ENCODE measurements around the gene STX5. TPM values are rescaled to one million over a fixed set of nuclear protein-coding genes. Genes with fewer than 3 reads are reported as not detected.
A peak's percentile ranks its signal among the peaks of the same experiment; 100 is the strongest.

STX5 gene
- total and polyA plus RNA-seq, 9 of the 15 experiments (the other 6 are each of a cell fraction or from before 2014, with no cell fraction given), result 2.8 to 28.6 (median 23.7) TPM

DNA sequence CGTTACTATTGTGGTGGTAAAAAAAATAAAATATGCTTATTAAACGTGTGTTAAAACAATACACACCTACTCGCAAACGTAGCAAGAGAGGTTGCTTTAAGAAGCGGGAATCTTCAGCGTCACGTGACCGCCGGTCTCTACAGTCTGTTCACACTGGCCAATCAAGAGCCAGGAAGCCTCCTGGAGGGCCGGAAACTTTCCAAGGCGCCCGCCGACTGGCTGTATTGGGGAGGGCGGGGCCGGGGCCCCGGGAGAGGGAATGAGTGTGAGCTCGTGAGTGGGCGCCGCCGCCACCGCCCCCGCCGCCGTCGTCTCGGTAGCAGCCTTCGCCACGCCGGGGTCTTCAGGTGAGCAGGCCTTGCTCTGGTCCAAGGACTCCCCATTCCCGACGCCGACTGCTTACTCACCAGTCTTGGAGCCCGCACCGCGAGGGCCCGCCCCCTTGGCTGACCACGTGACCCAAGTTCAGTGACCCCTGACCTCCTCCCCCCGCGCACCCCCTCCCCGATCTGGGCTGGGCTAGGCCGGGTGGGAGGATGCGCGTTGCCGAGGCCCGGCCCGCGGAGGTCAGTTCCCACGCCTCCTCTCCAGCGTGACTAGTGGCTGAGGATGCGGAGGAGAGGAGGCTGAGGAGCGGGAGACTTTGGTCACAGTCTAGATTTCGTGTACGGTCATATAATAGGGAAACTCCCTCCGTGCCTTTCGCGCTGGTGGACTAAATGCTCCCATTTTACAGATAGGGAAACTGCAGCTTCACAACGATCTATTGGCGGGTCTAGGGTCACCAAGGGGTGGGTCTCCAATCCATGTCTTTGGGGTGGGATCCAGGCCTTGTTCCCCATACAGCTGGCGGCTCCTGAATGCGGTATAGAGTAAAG, 60.5 kb downstream of the STX5 start, which contains the start of gene TAF6L (continued):
- TF ChIP-seq, protein P1, sequence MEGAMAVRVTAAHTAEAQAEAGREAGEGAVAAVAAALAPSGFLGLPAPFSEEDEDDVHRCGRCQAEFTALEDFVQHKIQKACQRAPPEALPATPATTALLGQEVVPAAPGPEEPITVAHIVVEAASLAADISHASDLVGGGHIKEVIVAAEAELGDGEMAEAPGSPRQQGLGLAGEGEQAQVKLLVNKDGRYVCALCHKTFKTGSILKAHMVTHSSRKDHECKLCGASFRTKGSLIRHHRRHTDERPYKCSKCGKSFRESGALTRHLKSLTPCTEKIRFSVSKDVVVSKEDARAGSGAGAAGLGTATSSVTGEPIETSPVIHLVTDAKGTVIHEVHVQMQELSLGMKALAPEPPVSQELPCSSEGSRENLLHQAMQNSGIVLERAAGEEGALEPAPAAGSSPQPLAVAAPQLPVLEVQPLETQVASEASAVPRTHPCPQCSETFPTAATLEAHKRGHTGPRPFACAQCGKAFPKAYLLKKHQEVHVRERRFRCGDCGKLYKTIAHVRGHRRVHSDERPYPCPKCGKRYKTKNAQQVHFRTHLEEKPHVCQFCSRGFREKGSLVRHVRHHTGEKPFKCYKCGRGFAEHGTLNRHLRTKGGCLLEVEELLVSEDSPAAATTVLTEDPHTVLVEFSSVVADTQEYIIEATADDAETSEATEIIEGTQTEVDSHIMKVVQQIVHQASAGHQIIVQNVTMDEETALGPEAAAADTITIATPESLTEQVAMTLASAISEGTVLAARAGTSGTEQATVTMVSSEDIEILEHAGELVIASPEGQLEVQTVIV (CRISPR knock-in tag; IDR thresholded peaks at IDR 0.05; ENCODE audit: borderline replicate concordance), result no peak
- TF ChIP-seq ILK (tag; IDR thresholded peaks at IDR 0.05; ENCODE audit: borderline replicate concordance, low read depth), result no peak
- TF ChIP-seq ZNF354B (CRISPR knock-in tag; IDR thresholded peaks at IDR 0.05), result no peak
- TF ChIP-seq KDM4B (IDR thresholded peaks at IDR 0.05; ENCODE audit: borderline replicate concordance in 2 of 2, low read depth in 1 of 2), result peak in 1 of 2 experiments; percentile 84; a peak in 1 of 4 replicates
- TF ChIP-seq PHTF2 (CRISPR knock-in tag; IDR thresholded peaks at IDR 0.05), result no peak
- no peak for TF ChIP-seq HIVEP1 (CRISPR knock-in tag; IDR thresholded peaks at IDR 0.05)
- no peak; the same call in 1 of the 2 replicates for TF ChIP-seq EP300 (IDR thresholded peaks at IDR 0.05; ENCODE audit: low read length)
- TF ChIP-seq, protein P2, sequence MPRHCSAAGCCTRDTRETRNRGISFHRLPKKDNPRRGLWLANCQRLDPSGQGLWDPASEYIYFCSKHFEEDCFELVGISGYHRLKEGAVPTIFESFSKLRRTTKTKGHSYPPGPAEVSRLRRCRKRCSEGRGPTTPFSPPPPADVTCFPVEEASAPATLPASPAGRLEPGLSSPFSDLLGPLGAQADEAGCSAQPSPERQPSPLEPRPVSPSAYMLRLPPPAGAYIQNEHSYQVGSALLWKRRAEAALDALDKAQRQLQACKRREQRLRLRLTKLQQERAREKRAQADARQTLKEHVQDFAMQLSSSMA (CRISPR knock-in tag; IDR thresholded peaks at IDR 0.05), result no peak
- TF ChIP-seq DMBX1 (CRISPR knock-in tag; IDR thresholded peaks at IDR 0.05; ENCODE audit: borderline replicate concordance), result no peak
- TF ChIP-seq ELK1 (CRISPR knock-in tag; IDR thresholded peaks at IDR 0.05), result no peak
- TF ChIP-seq NONO (IDR thresholded peaks at IDR 0.05; ENCODE audit: low read depth in 2 of 2, low read length in 1 of 2), result 0 out of 4 replicates have a peak, but pooled peaks of 1 of the 2 experiments have one; percentile 13
- TF ChIP-seq, protein P3, sequence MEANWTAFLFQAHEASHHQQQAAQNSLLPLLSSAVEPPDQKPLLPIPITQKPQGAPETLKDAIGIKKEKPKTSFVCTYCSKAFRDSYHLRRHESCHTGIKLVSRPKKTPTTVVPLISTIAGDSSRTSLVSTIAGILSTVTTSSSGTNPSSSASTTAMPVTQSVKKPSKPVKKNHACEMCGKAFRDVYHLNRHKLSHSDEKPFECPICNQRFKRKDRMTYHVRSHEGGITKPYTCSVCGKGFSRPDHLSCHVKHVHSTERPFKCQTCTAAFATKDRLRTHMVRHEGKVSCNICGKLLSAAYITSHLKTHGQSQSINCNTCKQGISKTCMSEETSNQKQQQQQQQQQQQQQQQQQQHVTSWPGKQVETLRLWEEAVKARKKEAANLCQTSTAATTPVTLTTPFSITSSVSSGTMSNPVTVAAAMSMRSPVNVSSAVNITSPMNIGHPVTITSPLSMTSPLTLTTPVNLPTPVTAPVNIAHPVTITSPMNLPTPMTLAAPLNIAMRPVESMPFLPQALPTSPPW (CRISPR knock-in tag; IDR thresholded peaks at IDR 0.05), result peak; percentile 100
- peak; percentile 98 for TF ChIP-seq NR2C1 (IDR thresholded peaks at IDR 0.05)
- TF ChIP-seq NR2C1 (tag; IDR thresholded peaks at IDR 0.05), result peak; percentile 98
- TF ChIP-seq PHB2 (IDR thresholded peaks at IDR 0.05; ENCODE audit: low read depth), result no peak
- TF ChIP-seq ZNF75A (CRISPR knock-in tag; IDR thresholded peaks at IDR 0.05), result no peak
- TF ChIP-seq ELF1 (tag; IDR thresholded peaks at IDR 0.05), result no peak
- no peak for TF ChIP-seq ZNF140 (CRISPR knock-in tag; IDR thresholded peaks at IDR 0.05)
- TF ChIP-seq BRD4 (IDR thresholded peaks at IDR 0.05), result no peak
- peak in 1 of 2 experiments; percentile 62; a peak in 2 of 4 replicates for TF ChIP-seq SRF (CRISPR knock-in tag; IDR thresholded peaks at IDR 0.05)

All from K562 (cell line).